Duodenal mucosa (tissue), 2 donors: Measurements from ENCODE around the gene POLR2B.
A peak's percentile ranks its signal among the peaks of the same experiment; 100 is the strongest.

Experiments
- H3K27ac ChIP-seq: one replicate; pipeline ENCODE4 v1.7.0; 2013; ENCODE audit warnings: low read depth, low read length
- H3K27me3 ChIP-seq, 2 donors: one replicate each; pipeline ENCODE4 v1.7.0; 2013; ENCODE audit warnings: low read length in 2 of 2, control low read depth in 1 of 2; ENCODE audit not compliant: insufficient read depth in 2 of 2, control insufficient read depth in 1 of 2
- H3K36me3 ChIP-seq, 2 donors: one replicate each; pipeline ENCODE4 v1.7.0; 2013; ENCODE audit warnings: low read length in 2 of 2, control low read depth in 1 of 2; ENCODE audit not compliant: insufficient read depth in 2 of 2, control insufficient read depth in 1 of 2
- H3K4me1 ChIP-seq, 2 donors: one replicate each; pipeline ENCODE4 v1.7.0; 2013; ENCODE audit warnings: low read length in 2 of 2, control low read depth in 1 of 2; ENCODE audit not compliant: insufficient read depth in 2 of 2, control insufficient read depth in 1 of 2
- H3K4me3 ChIP-seq, 2 donors: one replicate each; pipeline ENCODE4 v1.7.0; 2013; ENCODE audit warnings: low read length in 2 of 2, low read depth in 1 of 2
- H3K9ac ChIP-seq, 2 donors: one replicate each; pipeline ENCODE4 v1.7.0; 2013; ENCODE audit warnings: low read length in 2 of 2, low read depth in 1 of 2
- H3K9me3 ChIP-seq, 2 donors: one replicate each; pipeline ENCODE4 v1.7.0; 2013; ENCODE audit warnings: low read length in 2 of 2, control low read depth in 1 of 2; ENCODE audit not compliant: control insufficient read depth in 1 of 2

Gene POLR2B

GRCh38 chr4:57064120-57064519 is 85.4 kb downstream of the POLR2B start:
- Histone ChIP-seq H3K4me1 (peaks cover 0 to 5% of the 10 kb centered on the region in 2 donors), H3K9me3 (no peaks in the 10 kb centered on the region), H3K27ac (no peak overlapping the region), H3K9ac (no peak overlapping the region), H3K36me3 (no peaks in the 10 kb centered on the region), H3K4me3 (no peak overlapping the region), H3K27me3 (no peaks in the 10 kb centered on the region)

GRCh38 chr4:57064811-57065711 is 86.4 kb downstream of the POLR2B start:
- Histone ChIP-seq H3K9me3 (no peaks in the 10 kb centered on the region), H3K36me3 (no peaks in the 10 kb centered on the region), H3K9ac (no peak overlapping the region), H3K4me3 (no peak overlapping the region), H3K27me3 (no peaks in the 10 kb centered on the region), H3K27ac (peak overlapping the region; percentile 17), H3K4me1 (peaks cover 0 to 5% of the 10 kb centered on the region in 2 donors)

GRCh38 chr4:57065730-57066482 is 87.2 kb downstream of the POLR2B start:
- Histone ChIP-seq H3K4me1 (peaks cover 0 to 5% of the 10 kb centered on the region in 2 donors), H3K27ac (peak overlapping the region; percentile 17), H3K9me3 (no peaks in the 10 kb centered on the region), H3K27me3 (no peaks in the 10 kb centered on the region), H3K36me3 (no peaks in the 10 kb centered on the region), H3K4me3 (no peak overlapping the region), H3K9ac (no peak overlapping the region)

GRCh38 chr4:57068237-57068981 is 89.7 kb downstream of the POLR2B start:
- H3K4me3 ChIP-seq, result no peak overlapping the region
- H3K36me3 ChIP-seq, result no peaks in the 10 kb centered on the region
- H3K27me3 ChIP-seq, result no peaks in the 10 kb centered on the region
- H3K27ac ChIP-seq, result no peak overlapping the region
- H3K9ac ChIP-seq, result no peak overlapping the region
- no peaks in the 10 kb centered on the region for H3K9me3 ChIP-seq
- peaks cover 0 to 5% of the 10 kb centered on the region in 2 donors for H3K4me1 ChIP-seq

DNA sequence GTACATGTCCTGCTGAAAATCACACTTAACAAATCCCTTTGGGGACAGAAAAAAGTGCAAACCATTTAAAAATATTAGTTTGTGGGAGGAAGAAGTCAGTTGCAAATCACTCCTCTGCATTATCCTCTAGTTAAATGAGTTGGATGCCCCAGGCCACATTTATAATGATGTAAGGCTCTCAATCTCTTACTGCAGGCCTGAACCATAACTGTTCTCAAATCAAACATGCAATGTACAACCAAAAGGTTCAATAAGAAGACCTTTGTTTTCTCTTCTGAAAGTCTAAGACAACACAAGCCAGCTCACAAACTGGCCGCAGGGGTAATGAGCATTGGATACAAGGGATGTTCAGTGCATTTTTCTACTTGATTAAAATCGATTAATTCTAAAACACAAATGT is 91.8 kb downstream of the POLR2B start:
- H3K36me3 ChIP-seq, result no peaks in the 10 kb centered on the region
- no peaks in the 10 kb centered on the region for H3K9me3 ChIP-seq
- peaks cover 0 to 5% of the 10 kb centered on the region in 2 donors for H3K4me1 ChIP-seq
- no peak overlapping the region for H3K9ac ChIP-seq
- no peak overlapping the region for H3K4me3 ChIP-seq
- no peak overlapping the region for H3K27ac ChIP-seq
- H3K27me3 ChIP-seq, result no peaks in the 10 kb centered on the region

DNA sequence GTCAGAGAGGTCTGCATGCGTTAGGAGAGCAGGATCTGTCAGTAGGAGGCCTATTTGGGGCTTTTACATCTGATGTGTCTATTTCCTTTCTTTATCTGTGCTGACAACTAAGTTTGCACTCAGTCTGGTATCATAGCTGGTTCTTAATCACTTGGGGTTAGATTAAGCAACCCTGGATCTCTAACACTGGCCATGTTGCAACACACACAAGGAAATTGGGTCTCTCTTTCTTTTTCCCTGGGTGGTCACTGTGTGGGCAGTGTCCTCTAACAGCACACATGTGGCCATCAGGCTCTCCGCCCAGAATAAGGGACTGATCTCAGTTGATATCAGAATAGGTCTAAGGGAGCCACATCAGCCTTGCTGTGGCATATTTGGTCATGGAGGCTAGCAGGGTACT is 92.6 kb downstream of the POLR2B start:
- Histone ChIP-seq H3K36me3 (no peaks in the 10 kb centered on the region), H3K27me3 (no peaks in the 10 kb centered on the region), H3K4me1 (no peaks in the 10 kb centered on the region), H3K9me3 (no peaks in the 10 kb centered on the region), H3K27ac (no peak overlapping the region), H3K4me3 (no peak overlapping the region), H3K9ac (no peak overlapping the region)

DNA sequence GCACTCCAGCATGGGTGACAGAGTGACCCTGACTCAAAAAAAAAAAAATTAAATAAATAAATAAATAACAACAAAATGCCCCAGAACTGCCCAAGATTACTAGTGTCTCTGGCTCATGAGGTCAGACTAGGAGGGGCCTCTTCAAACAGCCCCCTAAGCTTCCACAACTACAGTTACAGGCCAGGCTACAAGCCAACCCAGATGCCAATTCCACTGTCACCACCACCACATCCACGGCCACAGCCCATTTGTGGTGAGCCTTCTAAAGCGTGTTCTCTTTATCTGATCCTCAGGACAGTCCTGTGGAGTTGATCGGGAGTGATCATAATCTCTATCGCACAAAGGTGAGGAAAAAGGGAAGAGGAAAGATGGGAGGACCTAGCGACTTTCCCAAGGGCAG is 94.9 kb downstream of the POLR2B start:
- Histone ChIP-seq H3K4me3 (no peak overlapping the region), H3K9me3 (no peaks in the 10 kb centered on the region), H3K9ac (no peak overlapping the region), H3K27me3 (peaks cover 0 to 3% of the 10 kb centered on the region in 2 donors), H3K4me1 (peaks cover 0 to 1% of the 10 kb centered on the region in 2 donors), H3K36me3 (no peaks in the 10 kb centered on the region), H3K27ac (no peak overlapping the region)

- Histone ChIP-seq H3K27ac (no peak overlapping the region), H3K9me3 (no peaks in the 10 kb centered on the region), H3K9ac (no peak overlapping the region), H3K4me3 (no peak overlapping the region), H3K36me3 (no peaks in the 10 kb centered on the region), H3K27me3 (peaks cover 0 to 3% of the 10 kb centered on the region in 2 donors), H3K4me1 (peaks cover 0 to 10% of the 10 kb centered on the region in 2 donors)
Measured at GRCh38 chr4:57074744-57075143, 96.0 kb downstream of the POLR2B start.

- no peak overlapping the region for H3K27ac ChIP-seq
- no peak overlapping the region for H3K4me3 ChIP-seq
- H3K9me3 ChIP-seq, result no peaks in the 10 kb centered on the region
- no peak overlapping the region for H3K9ac ChIP-seq
- H3K4me1 ChIP-seq, result peaks cover 0 to 10% of the 10 kb centered on the region in 2 donors
- no peaks in the 10 kb centered on the region for H3K36me3 ChIP-seq
- peaks cover 0 to 3% of the 10 kb centered on the region in 2 donors for H3K27me3 ChIP-seq
Measured at GRCh38 chr4:57075367-57075766, 96.7 kb downstream of the POLR2B start.
